GM12878 (cell line): ENCODE data around the gene KDM6B. TPM values are rescaled to one million over a fixed set of nuclear protein-coding genes. Genes with fewer than 3 reads are reported as not detected.

Experiments used
- ATAC-seq: fragments of 200-7000 bp; cut with Tn5 transposase; 3 replicates; pipeline ENCODE4 v1.9.1; 2020; ENCODE audit warnings: mild to moderate bottlenecking, moderate library complexity
- BruUV-seq: library from RNA; stranded (reverse); fragments of 400-500 nt; replicated peaks from 2 replicates; lab custom pipeline; 2021; lab: Mats Ljungman, UMichigan
- CTCF ChIA-PET: fragments of 300-600 bp; sonication (Branson Sonifier 250); formaldehyde crosslinking; extraction: SDS; loops from one replicate; lab custom pipeline; 2021; ENCODE audit warnings: inconsistent platforms; lab: Yijun Ruan, JAX
- POLR2A ChIA-PET: fragments of 350-600 bp; formaldehyde crosslinking; extraction: SDS; loops from one replicate; lab custom pipeline; 2021; ENCODE audit warnings: inconsistent platforms; lab: Charles Lee
- RAD21 ChIA-PET: fragments of 300-600 bp; sonication (Branson Sonifier 250); formaldehyde crosslinking; loops from one replicate; lab custom pipeline; 2023; ENCODE audit warnings: antibody characterized with exemption; ENCODE audit not compliant: unreplicated experiment; lab: Charles Lee
- SMC1A ChIA-PET: fragments of 300-600 bp; sonication (Branson Sonifier 250); formaldehyde crosslinking; loops from one replicate; lab custom pipeline; 2023; ENCODE audit not compliant: unreplicated experiment, uncharacterized antibody; lab: Charles Lee
- DNase-seq: peaks from one replicate; pipeline ENCODE4 v3.0.0-alpha.2; 2011; ENCODE audit warnings: low read depth, low spot score
- FAIRE-seq: peaks from 3 replicates; lab custom pipeline; 2011; peaks lifted over from hg19 to GRCh38; lab: Jason Lieb, UNC
- H2AFZ ChIP-seq: 2 replicates; pipeline ENCODE4 v1.6.0; 2011; ENCODE audit warnings: low read depth, low read length, control low read depth; ENCODE audit not compliant: control insufficient read depth
- H3K27ac ChIP-seq: 2 replicates; pipeline ENCODE4 v1.5.1; 2011; ENCODE audit warnings: control low read depth; ENCODE audit not compliant: control insufficient read depth, insufficient read depth
- H3K27me3 ChIP-seq, 2 experiments: replicated peaks in 1 of 2; 2 replicates each; pipeline versions ENCODE4 v1.6.0 to v1.6.1; 2011; ENCODE audit warnings: low read length in 1 of 2; ENCODE audit not compliant: control insufficient read depth in 2 of 2, insufficient read depth in 2 of 2
- H3K36me3 ChIP-seq, 2 experiments: 2 replicates each; pipeline ENCODE4 v1.5.1; 2011; ENCODE audit warnings: low read length in 1 of 2; ENCODE audit not compliant: control insufficient read depth in 2 of 2, insufficient read depth in 2 of 2
- H3K4me1 ChIP-seq: 2 replicates; pipeline ENCODE4 v1.6.1; 2011; ENCODE audit warnings: mild to moderate bottlenecking, low read length, moderate library complexity, mixed read lengths; ENCODE audit not compliant: control insufficient read depth, insufficient read depth
- H3K4me2 ChIP-seq: 2 replicates; pipeline ENCODE4 v1.6.0; 2011; ENCODE audit warnings: control low read depth; ENCODE audit not compliant: control insufficient read depth, insufficient read depth
- H3K4me3 ChIP-seq: fragments of 200-600 bp; sonication (generic); 2 replicates; pipeline ENCODE4 v1.5.1; 2016
- H3K79me2 ChIP-seq: 2 replicates; pipeline ENCODE4 v1.6.0; 2011; ENCODE audit warnings: low read length; ENCODE audit not compliant: control insufficient read depth, insufficient read depth
- H3K9ac ChIP-seq: 2 replicates; pipeline ENCODE4 v1.8.0; 2011; ENCODE audit warnings: low read length, control low read depth, mixed read lengths; ENCODE audit not compliant: control insufficient read depth, insufficient read depth
- H3K9me3 ChIP-seq: replicated peaks from 3 replicates; pipeline ENCODE4 v1.5.1; 2011; ENCODE audit warnings: mild to moderate bottlenecking, low read length; ENCODE audit not compliant: control insufficient read depth, insufficient read depth
- H4K20me1 ChIP-seq: 2 replicates; pipeline ENCODE4 v1.6.0; 2011; ENCODE audit not compliant: control insufficient read depth, insufficient read depth
- ASH2L ChIP-seq: fragments of 300-600, 200-600 bp; sonication (generic); IDR thresholded peaks from 2 replicates; pipeline ENCODE4 v1.6.1; 2017; ENCODE audit warnings: low read depth, mild to moderate bottlenecking, borderline replicate concordance
- BCL11A ChIP-seq: IDR thresholded peaks from 2 replicates; pipeline ENCODE4 v1.6.1; 2011; ENCODE audit warnings: low read depth, low read length
- CHD4 ChIP-seq: fragments of 200-600 bp; sonication (generic); IDR thresholded peaks from 2 replicates; pipeline ENCODE4 v1.6.1; 2016; ENCODE audit warnings: mild to moderate bottlenecking
- EED ChIP-seq: sonication (generic); IDR thresholded peaks from 2 replicates; pipeline ENCODE4 v1.6.1; 2016; ENCODE audit warnings: antibody characterized with exemption, low read depth
- EP300 ChIP-seq, 2 experiments: fragments of 150-350 bp in 1 of 2; IDR thresholded peaks; 2 replicates each; pipeline ENCODE4 v1.6.1; 2011 to 2012; ENCODE audit warnings: low read depth in 2 of 2, low read length in 2 of 2, borderline replicate concordance in 1 of 2, improper control_type of control experiment in 1 of 2, inconsistent platforms in 1 of 2; ENCODE audit not compliant: control insufficient read depth in 1 of 2
- KLF5 ChIP-seq: fragments of 450-650 bp; IDR thresholded peaks from 2 replicates; pipeline ENCODE4 v1.6.1; 2014; ENCODE audit warnings: mild to moderate bottlenecking; ENCODE audit not compliant: partially characterized antibody
- MEF2A ChIP-seq: IDR thresholded peaks from 2 replicates; pipeline ENCODE4 v1.6.1; 2011; ENCODE audit warnings: low read depth, mild to moderate bottlenecking, low read length, moderate library complexity; ENCODE audit not compliant: insufficient read depth
- NFYB ChIP-seq: IDR thresholded peaks from 2 replicates; pipeline ENCODE4 v1.6.1; 2011; ENCODE audit warnings: low read depth, mild to moderate bottlenecking, low read length, improper control_type of control experiment, moderate library complexity; ENCODE audit not compliant: insufficient read depth
- RFX5 ChIP-seq: IDR thresholded peaks from 2 replicates; pipeline ENCODE4 v1.6.1; 2011; ENCODE audit warnings: low read depth, low read length, improper control_type of control experiment
- RUNX3 ChIP-seq: IDR thresholded peaks from 2 replicates; pipeline ENCODE4 v1.6.1; 2012; ENCODE audit warnings: low read length, inconsistent platforms
- SUZ12 ChIP-seq: fragments of 200-600 bp; sonication (generic); IDR thresholded peaks from one replicate; pipeline ENCODE4 v1.6.1; 2018; ENCODE audit warnings: antibody characterized with exemption, mild to moderate bottlenecking; ENCODE audit not compliant: unreplicated experiment
- ZBED1 ChIP-seq: IDR thresholded peaks from 2 replicates; pipeline ENCODE4 v1.6.1; 2016; ENCODE audit warnings: borderline replicate concordance
- ZNF207 ChIP-seq: fragments of 450-650 bp; IDR thresholded peaks from 2 replicates; pipeline ENCODE4 v1.6.1; 2014; ENCODE audit warnings: antibody characterized with exemption, mild to moderate bottlenecking, borderline replicate concordance
- ZNF217 ChIP-seq: fragments of 450-650 bp; IDR thresholded peaks from 2 replicates; pipeline ENCODE4 v1.6.1; 2017; ENCODE audit warnings: antibody characterized with exemption, mild to moderate bottlenecking
- WGBS: methylation state at CpG from one replicate; pipeline ENCODE4 v1.1.6; 2016; ENCODE audit warnings: low lambda C conversion rate; ENCODE audit not compliant: insufficient replicate concordance, insufficient coverage; ENCODE audit errors: missing lambda C conversion rate; 5-methylcytosine and 5-hydroxymethylcytosine counted together
- in situ Hi-C: fragments of 300-500 bp; cut with MboI; formaldehyde crosslinking; loops from 9 replicates; pipeline ENCODE4 v1.14.3; 2018; ENCODE audit warnings: mixed read lengths
- intact Hi-C: fragments of 100-400 bp; cut with micrococcal nuclease; formaldehyde crosslinking; loops from one replicate; pipeline ENCODE4 v1.14.2; 2022; ENCODE audit not compliant: unreplicated experiment
- polyA plus RNA-seq, 11 experiments: library from polyadenylated mRNA; depleted of rRNA in 4 of 11; unstranded in 6 of 11; stranded (reverse) in 5 of 11; fragments of >200 nt; fragmentation: Nextera tagmentation in 4 of 11; fragmentation: Illumina TruSeq in 1 of 11; extraction: Ambion mirVana in 4 of 11; extraction: Trizol in 1 of 11; gene quantifications; 1 replicate in 1 of 11; 2 replicates in 10 of 11; pipeline versions ENCODE4 v1.2.1 to v1.2.3, GENCODE V29; 2011 to 2016; ENCODE audit warnings: inconsistent platforms in 2 of 11, missing spikeins in 2 of 11, low read depth in 1 of 11
- total RNA-seq, 4 experiments: library from RNA; depleted of rRNA in 3 of 4; stranded (reverse); fragments of >200 nt in 3 of 4; fragmentation: Illumina TruSeq in 1 of 4; extraction: Trizol in 1 of 4; gene quantifications; 2 replicates each; pipeline versions ENCODE4 v1.2.1 to v1.2.3, GENCODE V29; 2013 to 2021
- TF ChIP-seq, protein P1 (sequence below): fragments of 450-650 bp; IDR thresholded peaks from 2 replicates; pipeline ENCODE4 v1.6.1; 2018; ENCODE audit warnings: borderline replicate concordance, mild to moderate bottlenecking; ENCODE audit not compliant: partially characterized antibody
- TF ChIP-seq, protein P2 (sequence below): fragments of 450-650 bp; IDR thresholded peaks from 2 replicates; pipeline ENCODE4 v1.6.1; 2017; ENCODE audit warnings: mild to moderate bottlenecking, moderate library complexity
- TF ChIP-seq, protein P3 (sequence below): IDR thresholded peaks from 2 replicates; pipeline ENCODE4 v1.6.1; 2011; ENCODE audit warnings: mild to moderate bottlenecking, low read depth, low read length, moderate library complexity; ENCODE audit not compliant: insufficient replicate concordance

Gene KDM6B
- total and polyA plus RNA-seq, 10 of the 15 experiments (the other 5 are each of a cell fraction or from before 2014, with no cell fraction given), result 0.05 to 33.5 (median 2.3) TPM

DNA sequence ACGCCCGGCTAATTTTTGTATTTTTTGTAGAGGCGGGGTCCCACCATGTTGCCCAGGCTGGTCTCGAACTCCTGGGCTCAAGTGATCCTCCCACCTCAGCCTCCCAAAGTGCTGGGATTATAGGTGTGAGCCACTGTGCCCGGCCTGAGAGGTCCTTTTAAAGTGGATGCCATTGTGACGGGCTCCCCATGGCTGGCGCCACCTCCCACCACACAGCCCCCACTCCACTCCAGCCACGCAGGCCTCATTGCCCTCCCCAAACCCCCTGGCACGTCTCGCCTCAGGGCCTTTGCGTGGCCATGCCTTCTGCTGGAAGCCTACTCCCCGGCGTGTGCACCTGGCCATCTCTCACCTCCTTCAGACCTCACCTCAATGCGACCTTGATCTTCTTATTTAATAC is 11.9 kb upstream of the KDM6B start:
- H3K9ac ChIP-seq, result no peak overlapping the region
- BruUV-seq, result no TSS peak
- FAIRE-seq (no peak), DNase-seq (no peak), ATAC-seq (no peak)
- intact Hi-C loops (loop anchor here (1.0 to 10.0 kb wide), 3 partner anchors 29 to 168 kb away; no protein-coding TSS in a partner anchor), in situ Hi-C loops (loop anchor here (5.0 kb wide), 1 partner anchor 165 kb away; no protein-coding TSS in a partner anchor)
- ChIA-PET CTCF (interaction anchor here (1.1 to 4.6 kb wide), 10 partner anchors 12 to 238 kb away, joined by 3 to 39 read pairs (median 5); partner anchors contain the start of gene KDM6B), SMC1A (interaction anchor here (0.6 to 2.3 kb wide), 8 partner anchors 11 to 180 kb away, joined by 3 to 8 read pairs (median 5); partner anchors contain the start of genes CYB5D1, KDM6B and NAA38), POLR2A (interaction anchor here (0.6 kb wide), 1 partner anchor 1731 kb away, joined by 3 read pairs; no protein-coding TSS in a partner anchor), RAD21 (interaction anchor here (1.2 to 1.5 kb wide), 2 partner anchors 15 to 35 kb away, joined by 3 to 4 read pairs; partner anchors contain the start of genes CYB5D1 and NAA38)
- H3K27me3 ChIP-seq, result peaks cover 0 to 2% of the 10 kb centered on the region in 2 experiments; a peak in 2 of 4 replicates
- no peaks in the 10 kb centered on the region for H4K20me1 ChIP-seq
- 36% methylated on average over 14 of the region's 14 CpGs for WGBS
- H3K4me3 ChIP-seq, result no peak overlapping the region
- H3K27ac ChIP-seq, result no peak overlapping the region
- H3K4me2 ChIP-seq, result no peak overlapping the region
- no peaks in the 10 kb centered on the region for H3K79me2 ChIP-seq
- no peaks in the 10 kb centered on the region for H3K9me3 ChIP-seq
- H3K36me3 ChIP-seq, result no peaks in the 10 kb centered on the region
- TF ChIP-seq RUNX3 (no peak), CHD4 (no peak), BCL11A (no peak), RFX5 (no peak), SUZ12 (no peak), EED (no peak), NFYB (no peak), KLF5 (no peak), ZNF217 (no peak), ZNF207 (no peak), ZBED1 (no peak), ASH2L (no peak), EP300 (IDR thresholded peaks at IDR 0.05; ENCODE audit: borderline replicate concordance in 1 of 2, control insufficient read depth in 1 of 2, low read depth in 2 of 2, low read length in 2 of 2) (no peak), MEF2A (no peak)
- TF ChIP-seq, protein P1, sequence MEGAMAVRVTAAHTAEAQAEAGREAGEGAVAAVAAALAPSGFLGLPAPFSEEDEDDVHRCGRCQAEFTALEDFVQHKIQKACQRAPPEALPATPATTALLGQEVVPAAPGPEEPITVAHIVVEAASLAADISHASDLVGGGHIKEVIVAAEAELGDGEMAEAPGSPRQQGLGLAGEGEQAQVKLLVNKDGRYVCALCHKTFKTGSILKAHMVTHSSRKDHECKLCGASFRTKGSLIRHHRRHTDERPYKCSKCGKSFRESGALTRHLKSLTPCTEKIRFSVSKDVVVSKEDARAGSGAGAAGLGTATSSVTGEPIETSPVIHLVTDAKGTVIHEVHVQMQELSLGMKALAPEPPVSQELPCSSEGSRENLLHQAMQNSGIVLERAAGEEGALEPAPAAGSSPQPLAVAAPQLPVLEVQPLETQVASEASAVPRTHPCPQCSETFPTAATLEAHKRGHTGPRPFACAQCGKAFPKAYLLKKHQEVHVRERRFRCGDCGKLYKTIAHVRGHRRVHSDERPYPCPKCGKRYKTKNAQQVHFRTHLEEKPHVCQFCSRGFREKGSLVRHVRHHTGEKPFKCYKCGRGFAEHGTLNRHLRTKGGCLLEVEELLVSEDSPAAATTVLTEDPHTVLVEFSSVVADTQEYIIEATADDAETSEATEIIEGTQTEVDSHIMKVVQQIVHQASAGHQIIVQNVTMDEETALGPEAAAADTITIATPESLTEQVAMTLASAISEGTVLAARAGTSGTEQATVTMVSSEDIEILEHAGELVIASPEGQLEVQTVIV, result no peak
- TF ChIP-seq, protein P2, sequence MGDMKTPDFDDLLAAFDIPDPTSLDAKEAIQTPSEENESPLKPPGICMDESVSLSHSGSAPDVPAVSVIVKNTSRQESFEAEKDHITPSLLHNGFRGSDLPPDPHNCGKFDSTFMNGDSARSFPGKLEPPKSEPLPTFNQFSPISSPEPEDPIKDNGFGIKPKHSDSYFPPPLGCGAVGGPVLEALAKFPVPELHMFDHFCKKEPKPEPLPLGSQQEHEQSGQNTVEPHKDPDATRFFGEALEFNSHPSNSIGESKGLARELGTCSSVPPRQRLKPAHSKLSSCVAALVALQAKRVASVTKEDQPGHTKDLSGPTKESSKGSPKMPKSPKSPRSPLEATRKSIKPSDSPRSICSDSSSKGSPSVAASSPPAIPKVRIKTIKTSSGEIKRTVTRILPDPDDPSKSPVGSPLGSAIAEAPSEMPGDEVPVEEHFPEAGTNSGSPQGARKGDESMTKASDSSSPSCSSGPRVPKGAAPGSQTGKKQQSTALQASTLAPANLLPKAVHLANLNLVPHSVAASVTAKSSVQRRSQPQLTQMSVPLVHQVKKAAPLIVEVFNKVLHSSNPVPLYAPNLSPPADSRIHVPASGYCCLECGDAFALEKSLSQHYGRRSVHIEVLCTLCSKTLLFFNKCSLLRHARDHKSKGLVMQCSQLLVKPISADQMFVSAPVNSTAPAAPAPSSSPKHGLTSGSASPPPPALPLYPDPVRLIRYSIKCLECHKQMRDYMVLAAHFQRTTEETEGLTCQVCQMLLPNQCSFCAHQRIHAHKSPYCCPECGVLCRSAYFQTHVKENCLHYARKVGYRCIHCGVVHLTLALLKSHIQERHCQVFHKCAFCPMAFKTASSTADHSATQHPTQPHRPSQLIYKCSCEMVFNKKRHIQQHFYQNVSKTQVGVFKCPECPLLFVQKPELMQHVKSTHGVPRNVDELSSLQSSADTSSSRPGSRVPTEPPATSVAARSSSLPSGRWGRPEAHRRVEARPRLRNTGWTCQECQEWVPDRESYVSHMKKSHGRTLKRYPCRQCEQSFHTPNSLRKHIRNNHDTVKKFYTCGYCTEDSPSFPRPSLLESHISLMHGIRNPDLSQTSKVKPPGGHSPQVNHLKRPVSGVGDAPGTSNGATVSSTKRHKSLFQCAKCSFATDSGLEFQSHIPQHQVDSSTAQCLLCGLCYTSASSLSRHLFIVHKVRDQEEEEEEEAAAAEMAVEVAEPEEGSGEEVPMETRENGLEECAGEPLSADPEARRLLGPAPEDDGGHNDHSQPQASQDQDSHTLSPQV, result no peak
- TF ChIP-seq, protein P3, sequence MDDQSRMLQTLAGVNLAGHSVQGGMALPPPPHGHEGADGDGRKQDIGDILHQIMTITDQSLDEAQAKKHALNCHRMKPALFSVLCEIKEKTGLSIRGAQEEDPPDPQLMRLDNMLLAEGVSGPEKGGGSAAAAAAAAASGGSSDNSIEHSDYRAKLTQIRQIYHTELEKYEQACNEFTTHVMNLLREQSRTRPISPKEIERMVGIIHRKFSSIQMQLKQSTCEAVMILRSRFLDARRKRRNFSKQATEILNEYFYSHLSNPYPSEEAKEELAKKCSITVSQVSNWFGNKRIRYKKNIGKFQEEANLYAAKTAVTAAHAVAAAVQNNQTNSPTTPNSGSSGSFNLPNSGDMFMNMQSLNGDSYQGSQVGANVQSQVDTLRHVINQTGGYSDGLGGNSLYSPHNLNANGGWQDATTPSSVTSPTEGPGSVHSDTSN, result no peak
- TF ChIP-seq, all 136 proteins: peak for 0
- Histone ChIP-seq H2AFZ (no peak overlapping the region), H3K4me1 (no peaks in the 10 kb centered on the region)
